Liver (tissue), 3 donors: ENCODE measurements around the gene ST6GALNAC5.

Experiments used
- CTCF ChIP-seq: fragments of 150-350 bp; IDR thresholded peaks from 2 replicates; pipeline ENCODE4 v1.5.1; 2017; ENCODE audit warnings: improper control_type of control experiment, low read depth, low read length; ENCODE audit not compliant: missing input control
- EGR1 ChIP-seq, 2 donors: IDR thresholded peaks; 2 replicates each; pipeline ENCODE4 v1.6.1; 2016 to 2018; ENCODE audit warnings: antibody characterized with exemption in 2 of 2, low read depth in 2 of 2
- FOXA1 ChIP-seq: IDR thresholded peaks from 2 replicates; pipeline ENCODE4 v1.6.1; 2016; ENCODE audit warnings: antibody characterized with exemption
- GABPA ChIP-seq, 2 donors: IDR thresholded peaks in 1 of 2; conservative IDR thresholded peaks in 1 of 2; 2 replicates each; pipeline ENCODE4 v1.6.1; 2016; ENCODE audit warnings: antibody characterized with exemption in 2 of 2, mild to moderate bottlenecking in 1 of 2, moderate library complexity in 1 of 2
- TAF1 ChIP-seq: conservative IDR thresholded peaks from 2 replicates; pipeline ENCODE4 v1.6.1; 2016; ENCODE audit warnings: antibody characterized with exemption, mild to moderate bottlenecking
- ZBTB33 ChIP-seq: IDR thresholded peaks from 2 replicates; pipeline ENCODE4 v1.6.1; 2016; ENCODE audit warnings: antibody characterized with exemption
- TF ChIP-seq, protein P1 (sequence below): IDR thresholded peaks from 2 replicates; pipeline ENCODE4 v1.6.1; 2016; ENCODE audit warnings: antibody characterized with exemption
- donor health status: healthy.
- donor health status: healthy.

GRCh38 chr1:76958828-76959227 is 91.5 kb downstream of the ST6GALNAC5 start:
- TF ChIP-seq FOXA1: no peak
- TF ChIP-seq CTCF: no peak
- TF ChIP-seq, protein P1, sequence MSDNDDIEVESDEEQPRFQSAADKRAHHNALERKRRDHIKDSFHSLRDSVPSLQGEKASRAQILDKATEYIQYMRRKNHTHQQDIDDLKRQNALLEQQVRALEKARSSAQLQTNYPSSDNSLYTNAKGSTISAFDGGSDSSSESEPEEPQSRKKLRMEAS: no peak
- no peak for TF ChIP-seq TAF1
- TF ChIP-seq GABPA (IDR thresholded peaks at IDR 0.05 in 1 of 2, conservative IDR thresholded peaks at IDR 0.05 in 1 of 2): no peak
- no peak for TF ChIP-seq ZBTB33
- TF ChIP-seq EGR1 (IDR thresholded peaks at IDR 0.05; ENCODE audit: low read depth in 2 of 2): no peak
